DOHH2 (cell line): ENCODE measurements around the gene IL10.

ENCODE experiments used
- H3F3A ChIP-seq: fragments of 200-600 bp; sonication (generic), shearing (Covaris generic); 2 replicates; pipeline ENCODE4 v1.6.0; 2016; ENCODE audit warnings: antibody characterized with exemption, mild to moderate bottlenecking; ENCODE audit not compliant: control insufficient read depth, insufficient read depth
- H3K27ac ChIP-seq: fragments of 200-600 bp; sonication (generic); 2 replicates; pipeline ENCODE4 v1.5.1; 2014; ENCODE audit warnings: low read depth, mild to moderate bottlenecking, low read length, moderate library complexity
- H3K27me3 ChIP-seq: fragments of 200-600 bp; sonication (generic); 2 replicates; pipeline ENCODE4 v1.6.1; 2014; ENCODE audit warnings: mild to moderate bottlenecking, low read length, mixed read lengths; ENCODE audit not compliant: control insufficient read depth
- H3K36me3 ChIP-seq: fragments of 200-600 bp; sonication (generic); 2 replicates; pipeline ENCODE4 v1.6.1; 2014; ENCODE audit warnings: mild to moderate bottlenecking, low read length, moderate library complexity, mixed read lengths; ENCODE audit not compliant: control insufficient read depth
- H3K4me1 ChIP-seq: fragments of 200-600 bp; sonication (generic); 2 replicates; pipeline ENCODE4 v1.6.1; 2014; ENCODE audit warnings: mild to moderate bottlenecking, low read length, mixed read lengths; ENCODE audit not compliant: control insufficient read depth
- H3K4me2 ChIP-seq: fragments of 200-600 bp; sonication (generic); 2 replicates; pipeline ENCODE4 v1.6.0; 2014; ENCODE audit warnings: mild to moderate bottlenecking, low read length, moderate library complexity
- H3K4me3 ChIP-seq: fragments of 200-600 bp; sonication (generic); 2 replicates; pipeline ENCODE4 v1.5.1; 2014; ENCODE audit warnings: mild to moderate bottlenecking, low read length, mixed read lengths
- H3K79me2 ChIP-seq: fragments of 200-600 bp; sonication (generic); 2 replicates; pipeline ENCODE4 v1.6.1; 2014; ENCODE audit warnings: mild to moderate bottlenecking, low read length, mixed read lengths; ENCODE audit not compliant: control insufficient read depth
- H3K9me2 ChIP-seq: fragments of 200-600 bp; sonication (generic); replicated peaks from 2 replicates; pipeline ENCODE4 v1.6.1; 2014; ENCODE audit warnings: mild to moderate bottlenecking, low read length, mixed read lengths; ENCODE audit not compliant: control insufficient read depth
- H3K9me3 ChIP-seq: fragments of 200-600 bp; sonication (generic); 2 replicates; pipeline ENCODE4 v1.6.1; 2014; ENCODE audit warnings: antibody characterized with exemption, low read length, mixed read lengths; ENCODE audit not compliant: control insufficient read depth, insufficient read depth
- H4K20me1 ChIP-seq: fragments of 200-600 bp; sonication (generic); 2 replicates; pipeline ENCODE4 v1.6.0; 2014; ENCODE audit warnings: low read depth, mild to moderate bottlenecking, antibody characterized with exemption, low read length, moderate library complexity; ENCODE audit not compliant: control insufficient read depth, insufficient read depth
- EZH2phosphoT487 ChIP-seq: fragments of 200-600 bp; sonication (generic); IDR thresholded peaks from 2 replicates; pipeline ENCODE4 v1.6.1; 2017; ENCODE audit warnings: borderline replicate concordance, mild to moderate bottlenecking, antibody characterized with exemption, low read length, moderate library complexity, mixed read lengths
- TF ChIP-seq, protein P1 (sequence below): fragments of 200-600 bp; sonication (generic); IDR thresholded peaks from one replicate; pipeline ENCODE4 v1.5.1; 2014; ENCODE audit warnings: antibody characterized with exemption, mild to moderate bottlenecking, low read depth, low read length; ENCODE audit not compliant: poor library complexity, severe bottlenecking

IL10 gene

DNA sequence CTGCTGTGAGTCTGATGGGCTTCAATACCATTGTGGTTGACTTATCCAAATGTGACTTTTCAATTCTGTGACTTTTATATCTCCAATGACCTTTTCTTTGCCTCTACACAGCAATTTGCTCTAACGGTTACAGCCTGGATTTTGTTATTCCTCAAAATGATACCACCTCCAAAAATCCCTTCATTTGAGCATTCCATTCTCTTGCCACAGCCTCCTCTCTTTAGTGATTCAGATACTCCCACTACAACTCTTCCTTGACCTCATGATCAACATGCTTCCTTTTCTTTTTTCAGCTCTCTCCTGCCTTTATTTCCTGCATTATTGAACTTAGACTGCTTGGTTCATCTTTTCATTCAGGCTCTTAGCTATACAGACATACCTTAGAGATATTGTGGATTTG is 18.3 kb downstream of the IL10 start:
- Histone ChIP-seq H3K36me3 (no peaks in the 10 kb centered on the region), H3K27me3 (peaks cover 36% of the 10 kb centered on the region), H3K4me2 (no peak overlapping the region), H3K4me1 (peaks cover 6% of the 10 kb centered on the region), H3K27ac (no peak overlapping the region), H3K9me3 (no peaks in the 10 kb centered on the region), H3F3A (no peaks in the 10 kb centered on the region), H3K4me3 (no peak overlapping the region), H3K9me2 (no peaks in the 10 kb centered on the region), H3K79me2 (no peaks in the 10 kb centered on the region), H4K20me1 (no peaks in the 10 kb centered on the region)
- TF ChIP-seq, protein P1, sequence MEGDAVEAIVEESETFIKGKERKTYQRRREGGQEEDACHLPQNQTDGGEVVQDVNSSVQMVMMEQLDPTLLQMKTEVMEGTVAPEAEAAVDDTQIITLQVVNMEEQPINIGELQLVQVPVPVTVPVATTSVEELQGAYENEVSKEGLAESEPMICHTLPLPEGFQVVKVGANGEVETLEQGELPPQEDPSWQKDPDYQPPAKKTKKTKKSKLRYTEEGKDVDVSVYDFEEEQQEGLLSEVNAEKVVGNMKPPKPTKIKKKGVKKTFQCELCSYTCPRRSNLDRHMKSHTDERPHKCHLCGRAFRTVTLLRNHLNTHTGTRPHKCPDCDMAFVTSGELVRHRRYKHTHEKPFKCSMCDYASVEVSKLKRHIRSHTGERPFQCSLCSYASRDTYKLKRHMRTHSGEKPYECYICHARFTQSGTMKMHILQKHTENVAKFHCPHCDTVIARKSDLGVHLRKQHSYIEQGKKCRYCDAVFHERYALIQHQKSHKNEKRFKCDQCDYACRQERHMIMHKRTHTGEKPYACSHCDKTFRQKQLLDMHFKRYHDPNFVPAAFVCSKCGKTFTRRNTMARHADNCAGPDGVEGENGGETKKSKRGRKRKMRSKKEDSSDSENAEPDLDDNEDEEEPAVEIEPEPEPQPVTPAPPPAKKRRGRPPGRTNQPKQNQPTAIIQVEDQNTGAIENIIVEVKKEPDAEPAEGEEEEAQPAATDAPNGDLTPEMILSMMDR, result no peak
- no peak for TF ChIP-seq EZH2phosphoT487

DNA sequence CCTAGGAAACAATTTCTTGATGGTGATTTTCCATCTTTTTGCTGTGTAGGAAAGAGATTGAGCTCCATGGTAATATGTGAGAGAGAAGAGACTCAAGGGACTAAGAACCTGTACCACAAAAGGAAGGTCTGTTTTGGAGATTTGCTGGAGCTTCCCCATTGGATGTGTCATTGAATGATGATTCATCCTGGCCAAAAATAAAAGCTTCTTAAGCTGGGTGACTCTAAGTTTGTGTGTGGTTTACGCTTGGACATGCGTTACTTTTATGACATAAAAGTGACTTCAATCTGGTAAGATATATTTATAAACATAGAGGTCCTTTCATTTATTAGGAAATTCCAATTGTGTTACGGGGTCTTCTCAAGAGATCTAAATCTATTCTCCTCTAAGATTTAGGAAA is 19.2 kb downstream of the IL10 start:
- Histone ChIP-seq H3F3A (no peaks in the 10 kb centered on the region), H3K4me3 (no peak overlapping the region), H3K36me3 (no peaks in the 10 kb centered on the region), H3K9me3 (no peaks in the 10 kb centered on the region), H3K4me1 (peaks cover 6% of the 10 kb centered on the region), H3K79me2 (no peaks in the 10 kb centered on the region), H3K9me2 (no peaks in the 10 kb centered on the region), H3K27me3 (peaks cover 43% of the 10 kb centered on the region), H3K27ac (no peak overlapping the region), H3K4me2 (no peak overlapping the region), H4K20me1 (0 out of 2 replicates have a peak, but pooled peaks cover 4% of the 10 kb centered on the region)
- TF ChIP-seq EZH2phosphoT487, result no peak
- TF ChIP-seq, protein P1, result no peak

DNA sequence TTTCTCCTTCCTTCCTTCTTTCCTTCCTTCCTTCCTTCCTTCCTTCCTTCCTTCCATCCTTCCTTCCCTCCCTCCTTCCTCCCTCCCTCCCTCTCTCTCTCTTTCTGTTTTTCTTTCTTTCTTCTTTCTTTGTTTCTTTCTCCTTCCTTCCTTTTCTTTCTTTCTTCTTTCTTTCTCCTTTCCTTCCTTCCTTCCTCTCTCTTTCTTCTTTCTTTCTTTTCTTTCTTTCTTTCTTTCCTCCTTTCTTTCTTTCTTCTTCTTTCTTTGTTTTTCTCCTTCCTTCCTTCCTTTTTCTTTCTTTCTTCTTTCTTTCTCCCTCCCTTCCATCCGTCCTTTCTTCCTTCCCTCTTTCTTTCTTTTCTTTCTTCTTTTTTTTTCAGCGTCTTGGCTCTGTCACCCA is 19.8 kb downstream of the IL10 start:
- H3K9me3 ChIP-seq, result no peaks in the 10 kb centered on the region
- H3K27me3 ChIP-seq, result peaks cover 40% of the 10 kb centered on the region
- no peak overlapping the region for H3K4me3 ChIP-seq
- no peak overlapping the region for H3K4me2 ChIP-seq
- H3F3A ChIP-seq, result no peaks in the 10 kb centered on the region
- no peak overlapping the region for H3K27ac ChIP-seq
- peaks cover under 1% of the 10 kb centered on the region for H3K4me1 ChIP-seq
- 0 out of 2 replicates have a peak, but pooled peaks cover 4% of the 10 kb centered on the region for H4K20me1 ChIP-seq
- no peaks in the 10 kb centered on the region for H3K36me3 ChIP-seq
- no peaks in the 10 kb centered on the region for H3K9me2 ChIP-seq
- TF ChIP-seq, protein P1, result no peak
- TF ChIP-seq EZH2phosphoT487, result no peak
- H3K79me2 ChIP-seq, result no peaks in the 10 kb centered on the region
